Measurements from ENCODE around the gene C11orf71. TPM values are rescaled to one million over a fixed set of nuclear protein-coding genes. Genes with fewer than 3 reads are reported as not detected.

Gene C11orf71
- total and polyA plus RNA-seq, 9 of the 15 experiments (the other 6 are each of a cell fraction or from before 2014, with no cell fraction given), result 2.9 to 15.1 (median 9.1) TPM

DNA sequence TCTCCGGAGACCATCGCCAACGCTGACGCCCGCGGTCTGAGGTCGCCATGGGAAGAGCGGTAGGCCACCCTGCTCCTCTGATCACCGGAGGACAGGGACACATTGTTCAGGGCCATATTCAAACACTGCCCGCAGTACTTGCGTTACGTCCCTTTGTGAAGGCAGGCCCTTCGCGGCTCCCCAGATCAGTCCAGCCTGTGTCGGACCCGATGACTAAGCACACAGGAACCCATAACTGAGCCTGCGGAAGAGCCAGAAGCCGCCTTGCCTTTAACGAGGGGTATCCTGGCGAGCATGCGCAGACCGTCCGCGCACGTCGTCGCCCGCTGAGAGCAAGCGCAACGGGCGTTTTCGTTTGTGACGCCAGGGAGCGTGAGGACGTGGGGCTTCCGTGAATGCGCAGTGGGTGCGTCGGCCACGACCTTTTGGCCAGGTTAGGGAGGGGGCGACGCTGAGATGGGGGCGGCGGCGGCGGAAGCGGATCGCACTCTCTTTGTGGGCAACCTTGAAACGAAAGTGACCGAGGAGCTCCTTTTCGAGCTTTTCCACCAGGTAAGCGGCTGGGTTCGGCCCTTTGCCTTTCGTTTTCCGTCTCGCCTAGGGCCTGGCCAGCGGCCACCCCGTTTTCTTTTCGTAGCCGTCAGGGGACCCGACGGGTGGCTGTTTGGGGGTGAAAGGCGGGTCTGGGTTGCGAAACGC lies at the start of gene C11orf71, which contains the start of gene RBM7 (continued):
- TF ChIP-seq, protein P1, sequence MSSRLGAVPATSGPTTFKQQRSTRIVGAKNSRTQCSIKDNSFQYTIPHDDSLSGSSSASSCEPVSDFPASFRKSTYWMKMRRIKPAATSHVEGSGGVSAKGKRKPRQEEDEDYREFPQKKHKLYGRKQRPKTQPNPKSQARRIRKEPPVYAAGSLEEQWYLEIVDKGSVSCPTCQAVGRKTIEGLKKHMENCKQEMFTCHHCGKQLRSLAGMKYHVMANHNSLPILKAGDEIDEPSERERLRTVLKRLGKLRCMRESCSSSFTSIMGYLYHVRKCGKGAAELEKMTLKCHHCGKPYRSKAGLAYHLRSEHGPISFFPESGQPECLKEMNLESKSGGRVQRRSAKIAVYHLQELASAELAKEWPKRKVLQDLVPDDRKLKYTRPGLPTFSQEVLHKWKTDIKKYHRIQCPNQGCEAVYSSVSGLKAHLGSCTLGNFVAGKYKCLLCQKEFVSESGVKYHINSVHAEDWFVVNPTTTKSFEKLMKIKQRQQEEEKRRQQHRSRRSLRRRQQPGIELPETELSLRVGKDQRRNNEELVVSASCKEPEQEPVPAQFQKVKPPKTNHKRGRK (tag; IDR thresholded peaks at IDR 0.05), result no peak
- 0 out of 2 replicates have a peak, but pooled peaks have one; percentile 12 for TF ChIP-seq SMARCA4 (IDR thresholded peaks at IDR 0.05)
- 0 out of 2 replicates have a peak, but pooled peaks have one; percentile 56 for TF ChIP-seq ERF (CRISPR knock-in tag; IDR thresholded peaks at IDR 0.05)
- TF ChIP-seq MCM5 (IDR thresholded peaks at IDR 0.05; ENCODE audit: low read depth), result no peak
- peak; percentile 88 for TF ChIP-seq NFRKB (IDR thresholded peaks at IDR 0.05; ENCODE audit: low read depth)
- no peak for TF ChIP-seq ASH1L (IDR thresholded peaks at IDR 0.05; ENCODE audit: borderline replicate concordance, low read depth, partially characterized antibody)
- peak; percentile 90 for TF ChIP-seq NR4A1 (CRISPR knock-in tag; IDR thresholded peaks at IDR 0.05)
- no peak for TF ChIP-seq NR4A1 (tag; IDR thresholded peaks at IDR 0.05)
- no peak for TF ChIP-seq ZNF354B (CRISPR knock-in tag; IDR thresholded peaks at IDR 0.05)
- no peak for TF ChIP-seq THRA (IDR thresholded peaks at IDR 0.05)
- peak; percentile 27 for TF ChIP-seq CCNT2 (IDR thresholded peaks at IDR 0.05; ENCODE audit: borderline replicate concordance, extremely low read depth, insufficient read length, low read depth, low read length)
- TF ChIP-seq ZNF280B (CRISPR knock-in tag; IDR thresholded peaks at IDR 0.05), result no peak
- peak; percentile 96 for TF ChIP-seq SETDB1 (IDR thresholded peaks at IDR 0.05; ENCODE audit: low read length)
- no peak for TF ChIP-seq RNF2 (IDR thresholded peaks at IDR 0.05)
- peak; percentile 88 for TF ChIP-seq TOE1 (IDR thresholded peaks at IDR 0.05; ENCODE audit: borderline replicate concordance)
- no peak for TF ChIP-seq TOE1 (CRISPR knock-in tag; IDR thresholded peaks at IDR 0.05; ENCODE audit: borderline replicate concordance, low read depth)
- TF ChIP-seq TRIM24 (IDR thresholded peaks at IDR 0.05), result peak in 1 of 2 experiments; percentile 94; a peak in 2 of 4 replicates
- no peak for TF ChIP-seq BCL6 (CRISPR knock-in tag; IDR thresholded peaks at IDR 0.05)
- peak; percentile 72; the same call in 1 of the 2 replicates for TF ChIP-seq ZNF583 (CRISPR knock-in tag; IDR thresholded peaks at IDR 0.05)
- TF ChIP-seq GTF2A2 (tag; IDR thresholded peaks at IDR 0.05), result no peak
- TF ChIP-seq ARID3A (IDR thresholded peaks at IDR 0.05; ENCODE audit: borderline replicate concordance, low read depth, low read length), result no peak
